Trophoblast cell (in vitro differentiated cells and primary cell): ENCODE results near the gene SLC30A9.

ENCODE experiments used
- DNase-seq, 2 donors: peaks; one replicate each; pipeline ENCODE4 v3.0.0-alpha.2; 2016
- H2AFZ ChIP-seq: 2 replicates; pipeline ENCODE4 v1.6.1; 2013; ENCODE audit warnings: low read length, moderate library complexity, mild to moderate bottlenecking; ENCODE audit not compliant: insufficient read depth, poor library complexity
- H2AK5ac ChIP-seq: 2 replicates; pipeline ENCODE4 v1.6.1; 2013; ENCODE audit warnings: mild to moderate bottlenecking, low read length
- H2BK120ac ChIP-seq: 2 replicates; pipeline ENCODE4 v1.6.1; 2013; ENCODE audit warnings: low read length, mild to moderate bottlenecking, moderate library complexity; ENCODE audit not compliant: insufficient read depth, poor library complexity
- H2BK12ac ChIP-seq: 2 replicates; pipeline ENCODE4 v1.6.1; 2013; ENCODE audit warnings: mild to moderate bottlenecking, low read length, moderate library complexity
- H2BK5ac ChIP-seq: 2 replicates; pipeline ENCODE4 v1.6.1; 2013; ENCODE audit warnings: low read length, low read depth, moderate library complexity, mild to moderate bottlenecking; ENCODE audit not compliant: poor library complexity
- H3K14ac ChIP-seq: 2 replicates; pipeline ENCODE4 v1.6.1; 2013; ENCODE audit warnings: mild to moderate bottlenecking, low read length
- H3K18ac ChIP-seq: 2 replicates; pipeline ENCODE4 v1.6.1; 2013; ENCODE audit warnings: mild to moderate bottlenecking, low read length
- H3K23ac ChIP-seq: 2 replicates; pipeline ENCODE4 v1.6.1; 2013; ENCODE audit warnings: low read length
- H3K27ac ChIP-seq: 2 replicates; pipeline ENCODE4 v1.5.1; 2013; ENCODE audit warnings: low read depth, mild to moderate bottlenecking, inconsistent platforms, low read length, moderate library complexity
- H3K27me3 ChIP-seq: 2 replicates; pipeline ENCODE4 v1.6.1; 2013; ENCODE audit warnings: inconsistent platforms, mild to moderate bottlenecking, low read length, moderate library complexity; ENCODE audit not compliant: insufficient read depth
- H3K36me3 ChIP-seq, 2 experiments: 1 replicate in 1 of 2; 2 replicates in 1 of 2; pipeline ENCODE4 v1.6.1; 2013; ENCODE audit warnings: low read length in 2 of 2, mild to moderate bottlenecking in 2 of 2, moderate library complexity in 1 of 2; ENCODE audit not compliant: insufficient read depth in 2 of 2, control insufficient read depth in 1 of 2
- H3K4ac ChIP-seq: 2 replicates; pipeline ENCODE4 v1.6.1; 2013; ENCODE audit warnings: low read depth, mild to moderate bottlenecking, low read length, moderate library complexity
- H3K4me1 ChIP-seq, 2 experiments: 1 replicate in 1 of 2; 2 replicates in 1 of 2; pipeline ENCODE4 v1.6.1; 2013; ENCODE audit warnings: low read length in 2 of 2, mild to moderate bottlenecking in 2 of 2, moderate library complexity in 1 of 2; ENCODE audit not compliant: insufficient read depth in 2 of 2, control insufficient read depth in 1 of 2
- H3K4me2 ChIP-seq: 2 replicates; pipeline ENCODE4 v1.6.1; 2013; ENCODE audit warnings: inconsistent platforms, mild to moderate bottlenecking, low read length, moderate library complexity
- H3K4me3 ChIP-seq: 2 replicates; pipeline ENCODE4 v1.5.1; 2013; ENCODE audit warnings: mild to moderate bottlenecking, low read depth, low read length, inconsistent platforms
- H3K79me1 ChIP-seq: one replicate; pipeline ENCODE4 v1.6.1; 2013; ENCODE audit warnings: low read length
- H3K79me2 ChIP-seq: 2 replicates; pipeline ENCODE4 v1.6.1; 2013; ENCODE audit warnings: low read length, mild to moderate bottlenecking; ENCODE audit not compliant: control insufficient read depth, insufficient read depth, poor library complexity
- H3K9ac ChIP-seq: 2 replicates; pipeline ENCODE4 v1.6.1; 2013; ENCODE audit warnings: mild to moderate bottlenecking, low read length
- H3K9me3 ChIP-seq: 2 replicates; pipeline ENCODE4 v1.6.1; 2013; ENCODE audit warnings: low read depth, mild to moderate bottlenecking, control low read depth, inconsistent platforms, low read length; ENCODE audit not compliant: insufficient read depth
- H4K12ac ChIP-seq: 2 replicates; pipeline ENCODE4 v1.6.1; 2013; ENCODE audit warnings: low read depth, mild to moderate bottlenecking, low read length, moderate library complexity
- H4K8ac ChIP-seq: 2 replicates; pipeline ENCODE4 v1.6.1; 2013; ENCODE audit warnings: low read depth, mild to moderate bottlenecking, low read length, moderate library complexity
- H4K91ac ChIP-seq: one replicate; pipeline ENCODE4 v1.6.1; 2013; ENCODE audit warnings: low read depth, mild to moderate bottlenecking, low read length, moderate library complexity
- WGBS: extraction: QIAGEN DNeasy Blood & Tissue Kit; methylation state at CpG from one replicate; pipeline ENCODE4 v1.1.7; 2013; ENCODE audit warnings: missing lambda C conversion rate; ENCODE audit not compliant: insufficient read length, insufficient coverage; ENCODE audit errors: extremely low coverage; 5-methylcytosine and 5-hydroxymethylcytosine counted together

SLC30A9 gene

DNA sequence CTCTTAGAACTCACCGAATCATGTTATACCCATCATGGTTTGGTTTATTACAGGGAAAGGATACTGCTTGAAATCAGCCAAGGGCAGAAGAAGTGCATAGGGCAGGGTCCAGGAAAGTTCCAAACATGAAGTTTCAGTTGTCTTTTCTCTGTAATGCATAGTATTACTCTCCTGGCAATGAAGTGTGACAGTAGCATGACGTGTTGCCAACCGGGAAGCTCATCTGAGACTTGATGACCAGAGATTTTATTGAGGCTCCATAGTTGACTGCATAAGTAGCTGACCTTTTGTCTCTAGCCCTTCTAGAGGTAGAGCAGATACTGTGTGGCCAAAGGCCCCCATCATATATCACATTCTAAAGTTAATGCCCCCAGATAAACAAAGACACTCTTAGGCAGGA is 90.0 kb downstream of the SLC30A9 start:
- Histone ChIP-seq H3K79me2 (no peaks in the 10 kb centered on the region), H2BK120ac (no peak overlapping the region), H4K91ac (no peak overlapping the region), H3K18ac (no peak overlapping the region), H3K9me3 (no peaks in the 10 kb centered on the region), H3K4me1 (no peaks in the 10 kb centered on the region), H3K4me2 (no peak overlapping the region), H3K36me3 (no peaks in the 10 kb centered on the region), H3K23ac (no peak overlapping the region), H2BK5ac (no peak overlapping the region), H4K12ac (no peak overlapping the region), H2AFZ (no peak overlapping the region), H3K14ac (no peak overlapping the region), H3K27ac (no peak overlapping the region), H2AK5ac (no peak overlapping the region), H3K27me3 (no peaks in the 10 kb centered on the region), H3K4me3 (no peak overlapping the region), H3K9ac (no peak overlapping the region), H2BK12ac (no peak overlapping the region), H3K79me1 (no peaks in the 10 kb centered on the region), H3K4ac (no peak overlapping the region), H4K8ac (no peak overlapping the region)
- DNase-seq = no peak
- WGBS = no CpG with 5 or more reads among the region's 3 CpGs

DNA sequence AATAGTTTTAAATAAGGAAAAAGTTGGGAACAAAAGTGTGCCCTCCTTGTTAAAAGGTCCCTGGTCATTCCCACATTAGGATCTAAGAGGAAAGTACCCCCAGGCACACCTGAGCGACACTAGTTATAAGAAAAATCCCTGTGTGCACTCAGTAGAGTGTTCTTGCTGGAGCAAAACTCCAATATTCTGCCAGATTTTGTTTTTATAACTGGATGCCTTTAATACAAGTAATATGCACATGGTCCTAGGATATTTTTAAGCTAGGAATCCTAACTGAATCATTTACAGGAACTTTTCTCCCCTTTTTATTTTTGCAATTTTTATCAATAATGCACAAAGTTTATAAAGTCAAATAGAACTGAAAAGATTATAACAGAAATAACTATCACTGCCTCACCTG is 93.5 kb downstream of the SLC30A9 start:
- Histone ChIP-seq H3K18ac (no peak overlapping the region), H2BK12ac (no peak overlapping the region), H4K8ac (no peak overlapping the region), H2AFZ (no peak overlapping the region), H3K79me1 (no peaks in the 10 kb centered on the region), H3K79me2 (no peaks in the 10 kb centered on the region), H3K27me3 (no peaks in the 10 kb centered on the region), H3K4ac (no peak overlapping the region), H4K91ac (no peak overlapping the region), H2AK5ac (no peak overlapping the region), H3K9ac (no peak overlapping the region), H3K14ac (no peak overlapping the region), H3K36me3 (no peaks in the 10 kb centered on the region), H4K12ac (no peak overlapping the region), H3K27ac (no peak overlapping the region), H3K4me2 (no peak overlapping the region), H3K9me3 (no peaks in the 10 kb centered on the region), H3K23ac (no peak overlapping the region), H3K4me3 (no peak overlapping the region), H2BK120ac (no peak overlapping the region), H2BK5ac (no peak overlapping the region), H3K4me1 (no peaks in the 10 kb centered on the region)
- DNase-seq = no peak
- no CpG with 5 or more reads among the region's 1 CpG for WGBS

DNA sequence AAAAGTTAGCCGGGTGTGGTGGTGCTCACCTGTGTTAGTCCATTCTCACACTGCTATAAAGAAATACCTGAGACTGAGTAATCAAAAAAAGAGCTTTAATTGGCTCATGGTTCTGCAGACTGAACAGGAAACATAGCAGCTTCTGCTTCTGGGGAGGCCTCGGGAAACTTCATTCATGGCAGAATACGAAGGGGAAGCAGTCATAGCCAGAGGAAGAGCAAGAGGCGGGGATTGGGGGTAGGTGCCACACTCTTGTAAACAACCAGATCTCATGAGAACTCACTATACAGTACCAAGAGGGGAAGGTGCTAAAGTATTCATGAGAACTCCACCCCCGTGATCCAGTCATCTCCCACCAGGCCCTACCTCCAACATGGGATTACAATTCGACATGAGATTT is 98.1 kb downstream of the SLC30A9 start:
- Histone ChIP-seq H3K36me3 (peaks cover 0 to 3% of the 10 kb centered on the region in 2 experiments), H2BK120ac (no peak overlapping the region), H3K18ac (no peak overlapping the region)

DNA sequence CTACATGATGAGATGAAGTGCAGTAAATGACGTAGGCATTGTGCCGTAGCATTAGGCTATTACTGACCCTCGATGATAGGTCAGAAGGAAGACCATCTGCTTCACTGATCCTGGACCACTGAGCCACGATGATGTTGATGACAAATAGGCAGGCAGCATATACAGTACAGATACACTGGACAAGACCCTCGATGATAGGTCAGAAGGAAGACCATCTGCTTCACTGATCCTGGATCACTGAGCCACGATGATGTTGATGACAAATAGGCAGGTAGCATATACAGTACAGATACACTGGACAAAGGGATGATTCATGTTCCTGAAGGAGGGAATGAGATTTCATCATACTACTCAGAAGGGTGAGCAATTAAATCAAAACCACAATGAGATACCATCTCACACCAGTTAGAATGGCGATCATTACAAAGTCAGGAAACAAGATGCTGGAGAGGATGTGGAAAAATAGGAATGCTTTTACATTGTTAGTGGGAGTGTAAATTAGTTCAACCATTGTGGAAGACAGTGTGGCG is 111.2 kb downstream of the SLC30A9 start:
- Histone ChIP-seq H3K4ac (no peak overlapping the region), H2BK120ac (no peak overlapping the region), H2BK12ac (no peak overlapping the region), H2AK5ac (no peak overlapping the region), H3K27me3 (no peaks in the 10 kb centered on the region), H3K4me3 (no peak overlapping the region), H4K91ac (no peak overlapping the region), H3K4me1 (no peaks in the 10 kb centered on the region), H3K14ac (no peak overlapping the region), H4K8ac (no peak overlapping the region), H3K18ac (no peak overlapping the region), H3K79me1 (no peaks in the 10 kb centered on the region), H3K36me3 (no peaks in the 10 kb centered on the region), H2AFZ (no peak overlapping the region), H2BK5ac (no peak overlapping the region), H4K12ac (no peak overlapping the region), H3K79me2 (no peaks in the 10 kb centered on the region), H3K23ac (no peak overlapping the region), H3K4me2 (no peak overlapping the region), H3K27ac (no peak overlapping the region), H3K9ac (no peak overlapping the region), H3K9me3 (no peaks in the 10 kb centered on the region)
- no CpG with 5 or more reads among the region's 8 CpGs for WGBS
- DNase-seq = peak in 1 of 2 donors; percentile 29

More for the DNA sequence above, 98.1 kb downstream of the SLC30A9 start:
- H3K79me1 ChIP-seq = no peaks in the 10 kb centered on the region
- H3K23ac ChIP-seq = no peak overlapping the region
- H4K8ac ChIP-seq = no peak overlapping the region
- H3K79me2 ChIP-seq = no peaks in the 10 kb centered on the region
- H3K4me3 ChIP-seq = no peak overlapping the region
- no peak overlapping the region for H2BK5ac ChIP-seq
- no peak overlapping the region for H3K14ac ChIP-seq
- H4K91ac ChIP-seq = no peak overlapping the region
- no peak overlapping the region for H3K27ac ChIP-seq
- no peak for DNase-seq
- no peak overlapping the region for H3K9ac ChIP-seq
- H2AK5ac ChIP-seq = no peak overlapping the region
- no peaks in the 10 kb centered on the region for H3K9me3 ChIP-seq
- H2BK12ac ChIP-seq = no peak overlapping the region
- H3K27me3 ChIP-seq = no peaks in the 10 kb centered on the region
- no peak overlapping the region for H2AFZ ChIP-seq
- H3K4me1 ChIP-seq = no peaks in the 10 kb centered on the region
- H3K4me2 ChIP-seq = no peak overlapping the region
- WGBS = no CpG with 5 or more reads among the region's 6 CpGs
- H3K4ac ChIP-seq = no peak overlapping the region
- no peak overlapping the region for H4K12ac ChIP-seq
